GM13976 (cell line): Measurements from ENCODE around the gene COBL.

Source experiments
- DNase-seq: peaks from one replicate; pipeline ENCODE4 v3.0.0; 2012; ENCODE audit warnings: low spot score
- CTCF ChIP-seq: IDR thresholded peaks from 2 replicates; pipeline ENCODE4 v1.5.1; 2012; ENCODE audit warnings: borderline replicate concordance, mild to moderate bottlenecking; ENCODE audit not compliant: insufficient read depth; ENCODE audit errors: extremely low read depth, missing control alignments, control extremely low read depth
- in situ Hi-C: fragments of 300-500 bp; cut with MboI; formaldehyde crosslinking; loops from one replicate; pipeline ENCODE4 v1.12.0; 2022; ENCODE audit warnings: low sequenced_read_pairs, mixed read lengths, inconsistent platforms; ENCODE audit not compliant: unreplicated experiment

Gene COBL

GRCh38 chr7:51259766-51260165 is 56.8 kb downstream of the COBL start:
- TF ChIP-seq CTCF: no peak
- in situ Hi-C loops: no loop called here
- DNase-seq: no peak

- in situ Hi-C loops: no loop called here
- no peak for DNase-seq
- TF ChIP-seq CTCF: no peak
Observed at GRCh38 chr7:51256916-51257315, 59.7 kb downstream of the COBL start.

GRCh38 chr7:51256209-51256781 is 60.3 kb downstream of the COBL start:
- no peak for TF ChIP-seq CTCF
- in situ Hi-C loops: no loop called here
- DNase-seq: no peak

- no peak for TF ChIP-seq CTCF
- no peak for DNase-seq
- in situ Hi-C loops: no loop called here
Observed at GRCh38 chr7:51255536-51256208, 60.9 kb downstream of the COBL start.

- TF ChIP-seq CTCF: no peak
- in situ Hi-C loops: no loop called here
- no peak for DNase-seq
Observed at GRCh38 chr7:51255036-51255435, 61.6 kb downstream of the COBL start.

- no peak for DNase-seq
- in situ Hi-C loops: no loop called here
Observed at GRCh38 chr7:51253157-51253556, 63.5 kb downstream of the COBL start.

More at GRCh38 chr7:51253157-51253556, 63.5 kb downstream of the COBL start:
- no peak for TF ChIP-seq CTCF
